ENCODE data around the gene C4BPB. TPM values are rescaled to one million over a fixed set of nuclear protein-coding genes. Genes with fewer than 3 reads are reported as not detected.

The C4BPB gene
- total and polyA plus RNA-seq, 2 donors from 2014 or later, result 0.49 to 1.3 TPM

DNA sequence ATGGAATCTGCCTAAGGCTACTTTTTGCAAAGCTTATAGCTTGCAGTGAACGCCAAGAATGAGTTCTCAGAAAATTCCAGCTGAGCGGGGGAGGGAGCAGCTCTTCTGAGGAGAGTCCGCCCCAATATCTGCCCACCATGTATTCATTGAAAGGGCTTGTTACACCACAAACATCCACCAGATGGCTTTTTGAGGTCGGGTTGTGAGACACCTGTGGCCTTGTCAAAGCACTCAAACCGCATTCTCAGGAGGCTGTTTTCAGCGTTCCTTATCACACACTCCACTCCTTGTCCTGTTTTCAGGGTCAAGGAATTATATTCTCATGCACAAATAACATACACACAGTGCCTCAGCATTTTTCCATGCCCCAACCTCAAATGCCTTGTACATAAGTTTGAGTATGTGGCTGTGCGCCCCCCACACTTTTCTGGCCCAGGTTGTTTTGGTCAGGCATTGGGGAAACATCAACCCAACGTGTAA is 3.9 kb upstream of the C4BPB start:
- Histone ChIP-seq H3K27ac (ENCODE audit: low read depth in 2 of 2, low read length in 2 of 2) (no peak overlapping the region), H3K9ac (ENCODE audit: low read length in 3 of 3) (no peak overlapping the region), H3K4me3 (ENCODE audit: low read length in 3 of 3) (no peak overlapping the region), H3K36me3 (ENCODE audit: control insufficient read depth in 2 of 3, insufficient read depth in 3 of 3, low read length in 3 of 3) (peaks cover 0 to 6% (median 0%) of the 10 kb centered on the region in 3 donors), H3K9me3 (ENCODE audit: control insufficient read depth in 2 of 3, insufficient read depth in 1 of 3, low read length in 3 of 3) (no peaks in the 10 kb centered on the region), H3K4me1 (ENCODE audit: control insufficient read depth in 2 of 3, insufficient read depth in 2 of 3, low read depth in 1 of 3, low read length in 3 of 3) (peaks cover 0 to 4% (median 3%) of the 10 kb centered on the region in 3 donors), H3K27me3 (ENCODE audit: control insufficient read depth, insufficient read depth, low read length) (no peaks in the 10 kb centered on the region)
- intact Hi-C loops (cut with DNase I), result loop anchor here (10.0 kb wide), 1 partner anchor 320 kb away; no protein-coding TSS in a partner anchor
- peak; percentile 58 for TF ChIP-seq CTCF (IDR thresholded peaks at IDR 0.05; ENCODE audit: borderline replicate concordance, extremely low read depth, insufficient read depth)
- DNase-seq (peak in 4 of 5 donors; percentile 53 to 90 (median 78)), FAIRE-seq (no peak)

DNA sequence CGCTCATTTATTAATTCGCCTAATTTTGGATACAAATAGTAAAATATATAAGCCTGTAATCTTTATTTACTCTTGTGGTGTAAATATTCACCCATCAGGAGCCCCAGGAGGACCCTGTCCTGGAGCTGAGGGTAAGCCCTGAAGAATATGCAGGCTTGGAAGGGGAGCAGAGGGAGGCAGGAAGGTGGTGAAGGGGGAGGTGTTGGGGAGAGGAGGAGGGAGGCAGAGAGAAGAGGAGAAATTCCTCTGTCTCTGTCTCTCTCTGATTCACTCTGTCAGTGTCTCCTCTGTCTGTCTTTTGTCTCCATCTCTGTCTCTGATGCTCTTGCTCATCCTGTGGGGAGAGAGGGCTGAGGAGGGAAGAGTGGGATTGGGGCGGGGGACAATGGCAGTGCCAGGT is 2.8 kb upstream of the C4BPB start:
- TF ChIP-seq CTCF (IDR thresholded peaks at IDR 0.05; ENCODE audit: borderline replicate concordance, extremely low read depth, insufficient read depth), result no peak
- H3K4me1 ChIP-seq (ENCODE audit: control insufficient read depth in 2 of 3, insufficient read depth in 2 of 3, low read depth in 1 of 3, low read length in 3 of 3), result peaks cover 0 to 4% (median 3%) of the 10 kb centered on the region in 3 donors
- H3K9me3 ChIP-seq (ENCODE audit: control insufficient read depth in 2 of 3, insufficient read depth in 1 of 3, low read length in 3 of 3), result no peaks in the 10 kb centered on the region
- no peaks in the 10 kb centered on the region for H3K27me3 ChIP-seq (ENCODE audit: control insufficient read depth, insufficient read depth, low read length)
- DNase-seq (no peak), FAIRE-seq (no peak)
- H3K27ac ChIP-seq (ENCODE audit: low read depth in 2 of 2, low read length in 2 of 2), result no peak overlapping the region
- no peaks in the 10 kb centered on the region for H3K36me3 ChIP-seq (ENCODE audit: control insufficient read depth in 2 of 3, insufficient read depth in 3 of 3, low read length in 3 of 3)
- H3K4me3 ChIP-seq (ENCODE audit: low read length in 3 of 3), result no peak overlapping the region
- H3K9ac ChIP-seq (ENCODE audit: low read length in 3 of 3), result no peak overlapping the region
- intact Hi-C loops (cut with DNase I), result loop anchor here (10.0 kb wide), 1 partner anchor 319 kb away; no protein-coding TSS in a partner anchor

DNA sequence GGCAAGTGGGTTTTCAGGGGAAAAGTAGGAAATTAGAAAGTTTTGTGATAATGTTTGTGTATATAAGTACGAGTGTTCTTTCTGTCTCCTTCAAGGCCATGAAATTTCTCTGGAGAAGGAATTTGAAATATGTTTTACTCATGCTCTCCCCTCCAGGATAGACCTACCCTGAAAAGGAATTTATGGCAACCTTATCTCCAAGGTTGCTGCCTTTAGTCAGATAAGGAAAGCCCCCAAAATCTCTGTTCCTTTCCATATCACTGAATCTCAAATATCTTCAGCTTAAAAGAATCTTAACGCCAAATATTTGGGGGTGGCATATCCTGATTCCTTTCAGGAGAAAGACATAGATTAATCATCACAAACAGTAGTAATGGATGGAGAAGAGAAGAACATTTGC is 499 bp upstream of the C4BPB start:
- no peaks in the 10 kb centered on the region for H3K27me3 ChIP-seq (ENCODE audit: control insufficient read depth, insufficient read depth, low read length)
- DNase-seq, result no peak
- H3K4me1 ChIP-seq (ENCODE audit: control insufficient read depth in 2 of 3, insufficient read depth in 2 of 3, low read depth in 1 of 3, low read length in 3 of 3), result peaks cover 0 to 4% (median 3%) of the 10 kb centered on the region in 3 donors
- intact Hi-C loops (cut with DNase I), result loop anchor here (10.0 kb wide), 1 partner anchor 317 kb away; no protein-coding TSS in a partner anchor
- H3K9me3 ChIP-seq (ENCODE audit: control insufficient read depth in 2 of 3, insufficient read depth in 1 of 3, low read length in 3 of 3), result no peaks in the 10 kb centered on the region
- no peaks in the 10 kb centered on the region for H3K36me3 ChIP-seq (ENCODE audit: control insufficient read depth in 2 of 3, insufficient read depth in 3 of 3, low read length in 3 of 3)
- no peak overlapping the region for H3K27ac ChIP-seq (ENCODE audit: low read depth in 2 of 2, low read length in 2 of 2)
- no peak for FAIRE-seq
- no peak for TF ChIP-seq CTCF (IDR thresholded peaks at IDR 0.05; ENCODE audit: borderline replicate concordance, extremely low read depth, insufficient read depth)
- H3K4me3 ChIP-seq (ENCODE audit: low read length in 3 of 3), result no peak overlapping the region
- H3K9ac ChIP-seq (ENCODE audit: low read length in 3 of 3), result no peak overlapping the region

Data from kidney (tissue), 14 donors.